K562 (cell line): ENCODE results near the gene PRUNE1. TPM values are rescaled to one million over a fixed set of nuclear protein-coding genes. Genes with fewer than 3 reads are reported as not detected.

ENCODE experiments used
- CREM ChIP-seq: IDR thresholded peaks from 2 replicates; pipeline ENCODE4 v1.6.1; 2014; ENCODE audit warnings: antibody characterized with exemption, low read depth
- DMBX1 ChIP-seq: fragments of 250-450 bp; sonication (Bioruptor Pico); IDR thresholded peaks from 2 replicates; pipeline ENCODE4 v1.8.0; 2022; ENCODE audit warnings: inconsistent platforms, mild to moderate bottlenecking, moderate library complexity, borderline replicate concordance
- ESRRB ChIP-seq: fragments of 250-450 bp; sonication (Bioruptor Pico); IDR thresholded peaks from 2 replicates; pipeline ENCODE4 v1.5.0; 2020; ENCODE audit warnings: mild to moderate bottlenecking, moderate library complexity, borderline replicate concordance
- ETV1 ChIP-seq: fragments of 450-650 bp; conservative IDR thresholded peaks from 2 replicates; pipeline ENCODE4 v1.6.1; 2016; ENCODE audit warnings: missing genetic modification characterization, control low read depth, low read depth, missing compliant biosample characterization
- ETV5 ChIP-seq: sonication (generic); formaldehyde crosslinking; IDR thresholded peaks from 2 replicates; pipeline ENCODE4 v1.4.0; 2020; ENCODE audit warnings: low read depth, mild to moderate bottlenecking, missing genetic modification reagents
- HCFC1 ChIP-seq: IDR thresholded peaks from 2 replicates; pipeline ENCODE4 v1.6.1; 2012; ENCODE audit warnings: low read depth, low read length, improper control_type of control experiment
- HDGF ChIP-seq: fragments of 450-650 bp; IDR thresholded peaks from 2 replicates; pipeline ENCODE4 v1.6.1; 2016
- HLTF ChIP-seq: fragments of 450-650 bp; IDR thresholded peaks from 2 replicates; pipeline ENCODE4 v1.6.1; 2016
- L3MBTL2 ChIP-seq: fragments of 450-650 bp; IDR thresholded peaks from 2 replicates; pipeline ENCODE4 v1.6.1; 2016; ENCODE audit warnings: mild to moderate bottlenecking, moderate library complexity
- MCM3 ChIP-seq: fragments of 450-650 bp; IDR thresholded peaks from 2 replicates; pipeline ENCODE4 v1.6.1; 2016
- MTA3 ChIP-seq: fragments of 450-650 bp; formaldehyde crosslinking; IDR thresholded peaks from 2 replicates; pipeline ENCODE4 v1.6.1; 2017; ENCODE audit warnings: mild to moderate bottlenecking, borderline replicate concordance
- NEUROD1 ChIP-seq: fragments of 150-350 bp; IDR thresholded peaks from 2 replicates; pipeline ENCODE4 v1.6.1; 2014; ENCODE audit warnings: borderline replicate concordance, low read length, low read depth; ENCODE audit not compliant: partially characterized antibody
- PML ChIP-seq: IDR thresholded peaks from 2 replicates; pipeline ENCODE4 v1.6.1; 2012; ENCODE audit warnings: low read length, inconsistent platforms
- POLR2A ChIP-seq: fragments of 450-650 bp; conservative IDR thresholded peaks from 2 replicates; pipeline ENCODE4 v1.6.1; 2016
- RBBP5 ChIP-seq: fragments of 200-600 bp; sonication (generic); IDR thresholded peaks from 2 replicates; pipeline ENCODE4 v1.6.1; 2012; ENCODE audit warnings: borderline replicate concordance, mild to moderate bottlenecking, low read length, control low read depth, inconsistent platforms; ENCODE audit not compliant: insufficient read depth, poor library complexity, severe bottlenecking
- RBM14 ChIP-seq: fragments of 200-400 bp; formaldehyde crosslinking; IDR thresholded peaks from 2 replicates; pipeline ENCODE4 v1.6.1; 2018; ENCODE audit warnings: low read depth, mild to moderate bottlenecking, low read length, moderate library complexity, borderline replicate concordance; ENCODE audit not compliant: insufficient read depth
- RCOR1 ChIP-seq, 2 experiments: IDR thresholded peaks; 2 replicates each; pipeline ENCODE4 v1.6.1; 2012; ENCODE audit warnings: low read depth in 2 of 2, low read length in 2 of 2, borderline replicate concordance in 1 of 2, improper control_type of control experiment in 1 of 2
- STAT5B ChIP-seq: fragments of 250-450 bp; sonication (Bioruptor Pico); IDR thresholded peaks from 2 replicates; pipeline ENCODE4 v1.8.0; 2021; ENCODE audit warnings: mild to moderate bottlenecking, inconsistent platforms
- SUPT5H ChIP-seq: fragments of 450-650 bp; IDR thresholded peaks from 2 replicates; pipeline ENCODE4 v1.6.1; 2016
- TAF1 ChIP-seq: IDR thresholded peaks from 2 replicates; pipeline ENCODE4 v1.6.1; 2011; ENCODE audit warnings: mild to moderate bottlenecking, low read length, moderate library complexity; ENCODE audit not compliant: insufficient read depth, control insufficient read depth, severe bottlenecking; ENCODE audit errors: extremely low read depth
- TSC22D4 ChIP-seq: fragments of 450-650 bp; IDR thresholded peaks from 2 replicates; pipeline ENCODE4 v1.6.1; 2016; ENCODE audit warnings: missing genetic modification characterization, missing biosample characterization, control low read depth
- ZFX ChIP-seq: sonication (generic); formaldehyde crosslinking; IDR thresholded peaks from 2 replicates; pipeline ENCODE4 v1.8.0; 2022; ENCODE audit warnings: mild to moderate bottlenecking, missing genetic modification reagents, moderate library complexity
- ZNF24 ChIP-seq: fragments of 450-650 bp; IDR thresholded peaks from 2 replicates; pipeline ENCODE4 v1.6.1; 2016
- polyA plus RNA-seq, 8 experiments: library from polyadenylated mRNA; depleted of rRNA in 4 of 8; stranded (reverse) in 5 of 8; unstranded in 3 of 8; fragments of >200 nt; fragmentation: Nextera tagmentation in 2 of 8; fragmentation: Illumina TruSeq in 1 of 8; extraction: Ambion mirVana in 2 of 8; extraction: Trizol in 1 of 8; gene quantifications; 2 replicates each; pipeline versions ENCODE4 v1.2.1 to v1.2.3, GENCODE V29; 2011 to 2014; ENCODE audit warnings: inconsistent platforms in 1 of 8, missing spikeins in 1 of 8
- total RNA-seq, 7 experiments: library from RNA; depleted of rRNA in 6 of 7; stranded (reverse); fragments of >200 nt in 6 of 7; fragmentation: Illumina TruSeq in 2 of 7; extraction: Trizol in 2 of 7; gene quantifications; 2 replicates each; pipeline versions ENCODE4 v1.2.1 to v1.2.3, GENCODE V29; 2011 to 2021; ENCODE audit warnings: low replicate concordance in 1 of 7
- TF ChIP-seq, protein P1 (sequence below), 2 experiments: fragments of 450-650 bp; conservative IDR thresholded peaks; 2 replicates each; pipeline ENCODE4 v1.6.1; 2017; ENCODE audit warnings: mild to moderate bottlenecking in 2 of 2, moderate library complexity in 2 of 2
- TF ChIP-seq, protein P2 (sequence below), 2 experiments: fragments of 450-650 bp; IDR thresholded peaks; 2 replicates each; pipeline ENCODE4 v1.6.1; 2018; ENCODE audit warnings: mild to moderate bottlenecking in 2 of 2, low read depth in 1 of 2; ENCODE audit not compliant: partially characterized antibody in 2 of 2

The PRUNE1 gene
- total and polyA plus RNA-seq, 9 of the 15 experiments (the other 6 are each of a cell fraction or from before 2014, with no cell fraction given) = 16.7 to 48.3 (median 26.2) TPM

DNA sequence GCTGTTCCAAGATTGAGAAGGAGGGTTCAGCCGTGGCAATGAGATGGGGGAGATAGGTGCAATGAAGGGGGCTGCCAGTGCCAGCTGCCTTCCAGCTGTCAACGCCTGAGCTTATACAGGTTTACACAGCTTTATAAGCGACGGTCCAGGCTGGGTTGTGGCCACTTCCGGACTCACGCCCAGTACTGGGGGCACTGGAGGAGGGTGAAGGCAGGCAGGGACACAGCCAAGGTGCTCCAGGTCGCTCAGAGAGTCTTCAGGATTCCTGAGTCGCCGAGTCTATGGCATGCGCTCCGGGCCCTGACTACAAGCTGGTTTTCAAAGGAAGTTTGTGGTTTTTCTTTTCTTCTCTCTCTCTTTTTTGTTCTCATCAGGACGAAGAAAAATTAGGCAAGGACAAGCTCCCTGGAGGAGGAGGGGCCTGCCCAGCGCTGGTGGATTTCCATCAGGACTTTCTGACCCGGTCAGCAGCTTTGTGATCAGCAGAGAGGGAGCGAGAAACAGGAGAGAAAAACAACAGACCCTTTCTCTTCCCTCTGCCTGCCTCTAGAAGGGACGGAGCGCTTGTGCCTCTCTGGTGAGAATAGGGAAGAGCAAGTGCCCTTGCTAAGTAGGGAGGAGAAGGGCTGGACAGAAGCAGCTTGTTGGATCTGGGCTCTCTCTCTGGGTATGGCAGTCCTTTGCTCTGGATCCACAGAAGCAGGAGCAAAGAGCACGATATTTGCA, 1.8 kb upstream of the PRUNE1 start, which contains the start of gene MINDY1 (continued):
- TF ChIP-seq ETV1 (tag) (peak; percentile 47; the same call in 1 of the 2 replicates), RBBP5 (peak; percentile 42), CREM (no peak), SUPT5H (peak; percentile 43; the same call in 1 of the 2 replicates), PML (no peak), ZFX (CRISPR knock-in tag) (peak; percentile 30; the same call in 1 of the 2 replicates), HDGF (0 out of 2 replicates have a peak, but pooled peaks have one; percentile 9), ZNF24 (no peak), HLTF (no peak), DMBX1 (CRISPR knock-in tag) (0 out of 2 replicates have a peak, but pooled peaks have one; percentile 18), TAF1 (peak; percentile 62), RCOR1 (IDR thresholded peaks at IDR 0.05; ENCODE audit: borderline replicate concordance in 1 of 2, low read depth in 2 of 2, low read length in 2 of 2) (peak in 1 of 2 experiments; percentile 59; a peak in 2 of 4 replicates), ETV5 (0 out of 2 replicates have a peak, but pooled peaks have one; percentile 50), MCM3 (no peak), STAT5B (CRISPR knock-in tag) (no peak), POLR2A (peak; percentile 61; the same call in 1 of the 2 replicates), ESRRB (CRISPR knock-in tag) (no peak), NEUROD1 (no peak), L3MBTL2 (peak; percentile 58; the same call in 1 of the 2 replicates), RBM14 (no peak), HCFC1 (no peak), TSC22D4 (tag) (no peak), MTA3 (no peak; the same call in 1 of the 2 replicates)
- TF ChIP-seq, protein P1, sequence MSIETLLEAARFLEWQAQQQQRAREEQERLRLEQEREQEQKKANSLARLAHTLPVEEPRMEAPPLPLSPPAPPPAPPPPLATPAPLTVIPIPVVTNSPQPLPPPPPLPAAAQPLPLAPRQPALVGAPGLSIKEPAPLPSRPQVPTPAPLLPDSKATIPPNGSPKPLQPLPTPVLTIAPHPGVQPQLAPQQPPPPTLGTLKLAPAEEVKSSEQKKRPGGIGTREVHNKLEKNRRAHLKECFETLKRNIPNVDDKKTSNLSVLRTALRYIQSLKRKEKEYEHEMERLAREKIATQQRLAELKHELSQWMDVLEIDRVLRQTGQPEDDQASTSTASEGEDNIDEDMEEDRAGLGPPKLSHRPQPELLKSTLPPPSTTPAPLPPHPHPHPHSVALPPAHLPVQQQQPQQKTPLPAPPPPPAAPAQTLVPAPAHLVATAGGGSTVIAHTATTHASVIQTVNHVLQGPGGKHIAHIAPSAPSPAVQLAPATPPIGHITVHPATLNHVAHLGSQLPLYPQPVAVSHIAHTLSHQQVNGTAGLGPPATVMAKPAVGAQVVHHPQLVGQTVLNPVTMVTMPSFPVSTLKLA (conservative IDR thresholded peaks at IDR 0.05) = peak in 1 of 2 experiments; percentile 40; a peak in 1 of 4 replicates
- TF ChIP-seq, protein P2, sequence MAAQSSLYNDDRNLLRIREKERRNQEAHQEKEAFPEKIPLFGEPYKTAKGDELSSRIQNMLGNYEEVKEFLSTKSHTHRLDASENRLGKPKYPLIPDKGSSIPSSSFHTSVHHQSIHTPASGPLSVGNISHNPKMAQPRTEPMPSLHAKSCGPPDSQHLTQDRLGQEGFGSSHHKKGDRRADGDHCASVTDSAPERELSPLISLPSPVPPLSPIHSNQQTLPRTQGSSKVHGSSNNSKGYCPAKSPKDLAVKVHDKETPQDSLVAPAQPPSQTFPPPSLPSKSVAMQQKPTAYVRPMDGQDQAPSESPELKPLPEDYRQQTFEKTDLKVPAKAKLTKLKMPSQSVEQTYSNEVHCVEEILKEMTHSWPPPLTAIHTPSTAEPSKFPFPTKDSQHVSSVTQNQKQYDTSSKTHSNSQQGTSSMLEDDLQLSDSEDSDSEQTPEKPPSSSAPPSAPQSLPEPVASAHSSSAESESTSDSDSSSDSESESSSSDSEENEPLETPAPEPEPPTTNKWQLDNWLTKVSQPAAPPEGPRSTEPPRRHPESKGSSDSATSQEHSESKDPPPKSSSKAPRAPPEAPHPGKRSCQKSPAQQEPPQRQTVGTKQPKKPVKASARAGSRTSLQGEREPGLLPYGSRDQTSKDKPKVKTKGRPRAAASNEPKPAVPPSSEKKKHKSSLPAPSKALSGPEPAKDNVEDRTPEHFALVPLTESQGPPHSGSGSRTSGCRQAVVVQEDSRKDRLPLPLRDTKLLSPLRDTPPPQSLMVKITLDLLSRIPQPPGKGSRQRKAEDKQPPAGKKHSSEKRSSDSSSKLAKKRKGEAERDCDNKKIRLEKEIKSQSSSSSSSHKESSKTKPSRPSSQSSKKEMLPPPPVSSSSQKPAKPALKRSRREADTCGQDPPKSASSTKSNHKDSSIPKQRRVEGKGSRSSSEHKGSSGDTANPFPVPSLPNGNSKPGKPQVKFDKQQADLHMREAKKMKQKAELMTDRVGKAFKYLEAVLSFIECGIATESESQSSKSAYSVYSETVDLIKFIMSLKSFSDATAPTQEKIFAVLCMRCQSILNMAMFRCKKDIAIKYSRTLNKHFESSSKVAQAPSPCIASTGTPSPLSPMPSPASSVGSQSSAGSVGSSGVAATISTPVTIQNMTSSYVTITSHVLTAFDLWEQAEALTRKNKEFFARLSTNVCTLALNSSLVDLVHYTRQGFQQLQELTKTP (IDR thresholded peaks at IDR 0.05; ENCODE audit: low read depth in 1 of 2, partially characterized antibody in 2 of 2) = peak in 1 of 2 experiments; percentile 27
